Endothelial cell of umbilical vein (primary cell): Measurements from ENCODE around the gene ABCC4. TPM values are rescaled to one million over a fixed set of nuclear protein-coding genes. Genes with fewer than 3 reads are reported as not detected.

Source experiments
- BruUV-seq: library from RNA; stranded (reverse); fragments of 400-500 nt; replicated peaks from 2 replicates; lab custom pipeline; 2021; lab: Mats Ljungman, UMichigan
- CTCF ChIA-PET: fragments of 300-600, 350-600 bp; sonication (Branson Sonifier 250); formaldehyde crosslinking; loops from one replicate; lab custom pipeline; 2021; ENCODE audit warnings: antibody characterized with exemption, inconsistent platforms; lab: Charles Lee
- POLR2A ChIA-PET: fragments of 300-600, 350-600 bp; sonication (Branson Sonifier 250); formaldehyde crosslinking; loops from one replicate; lab custom pipeline; 2021; ENCODE audit warnings: antibody characterized with exemption, inconsistent platforms; lab: Charles Lee
- DNase-seq: peaks from one replicate; pipeline ENCODE4 v3.0.0-alpha.2; 2011; ENCODE audit warnings: low read depth, low spot score
- FAIRE-seq: peaks from 2 replicates; lab custom pipeline; 2011; peaks lifted over from hg19 to GRCh38; lab: Jason Lieb, UNC
- H2AFZ ChIP-seq: 2 replicates; pipeline ENCODE4 v1.6.0; 2012; ENCODE audit warnings: low read depth, low read length, control low read depth, inconsistent platforms
- H3K27ac ChIP-seq: 2 replicates; pipeline ENCODE4 v1.5.1; 2011; ENCODE audit warnings: low read depth, mild to moderate bottlenecking, control low read depth, low read length, moderate library complexity; ENCODE audit not compliant: insufficient read depth
- H3K27me3 ChIP-seq, 2 experiments: 2 replicates each; pipeline versions ENCODE4 v1.6.0 to v1.6.1; 2011; ENCODE audit warnings: low read length in 2 of 2, mixed read lengths in 1 of 2; ENCODE audit not compliant: control insufficient read depth in 2 of 2, insufficient read depth in 2 of 2
- H3K36me3 ChIP-seq, 2 experiments: 2 replicates in 1 of 2; 3 replicates in 1 of 2; pipeline ENCODE4 v1.5.1; 2011; ENCODE audit warnings: low read length in 2 of 2, mild to moderate bottlenecking in 1 of 2, moderate library complexity in 1 of 2; ENCODE audit not compliant: control insufficient read depth in 2 of 2, insufficient read depth in 2 of 2; ENCODE audit errors: extremely low read depth in 1 of 2
- H3K4me1 ChIP-seq: 3 replicates; pipeline ENCODE4 v1.5.1; 2011; ENCODE audit warnings: mild to moderate bottlenecking, low read length; ENCODE audit not compliant: control insufficient read depth, insufficient read depth; ENCODE audit errors: extremely low read depth
- H3K4me2 ChIP-seq: 2 replicates; pipeline ENCODE4 v1.6.1; 2011; ENCODE audit warnings: low read length, control low read depth, mixed read lengths; ENCODE audit not compliant: insufficient read depth
- H3K4me3 ChIP-seq, 3 experiments: fragments of 200-600 bp in 1 of 3; sonication (generic), shearing (Covaris generic) in 1 of 3; replicated peaks in 1 of 3; 2 replicates each; pipeline ENCODE4 v1.5.1; 2011 to 2016; ENCODE audit warnings: control low read depth in 3 of 3, low read length in 3 of 3, mild to moderate bottlenecking in 2 of 3, inconsistent platforms in 1 of 3, low read depth in 1 of 3, moderate library complexity in 1 of 3; ENCODE audit not compliant: insufficient read depth in 1 of 3
- H3K79me2 ChIP-seq: 2 replicates; pipeline ENCODE4 v1.6.0; 2012; ENCODE audit warnings: low read length, inconsistent platforms; ENCODE audit not compliant: control insufficient read depth, insufficient read depth
- H3K9ac ChIP-seq: replicated peaks from 2 replicates; pipeline ENCODE3; 2011; ENCODE audit warnings: low read length, control low read depth; ENCODE audit not compliant: insufficient read depth; ENCODE audit errors: extremely low read depth
- H3K9me1 ChIP-seq: replicated peaks from 3 replicates; pipeline ENCODE4 v1.6.0; 2011; ENCODE audit warnings: mild to moderate bottlenecking, low read length; ENCODE audit not compliant: control insufficient read depth, insufficient read depth; ENCODE audit errors: extremely low read depth
- H3K9me3 ChIP-seq: replicated peaks from 2 replicates; pipeline ENCODE4 v1.5.1; 2012; ENCODE audit warnings: low read length, inconsistent platforms; ENCODE audit not compliant: control insufficient read depth, insufficient read depth
- H4K20me1 ChIP-seq: replicated peaks from 2 replicates; pipeline ENCODE3; 2011; ENCODE audit warnings: mild to moderate bottlenecking, low read length; ENCODE audit not compliant: control insufficient read depth, insufficient read depth; ENCODE audit errors: extremely low read depth
- EZH2 ChIP-seq: IDR thresholded peaks from 2 replicates; pipeline ENCODE4 v1.6.1; 2012; ENCODE audit warnings: borderline replicate concordance, low read depth, mild to moderate bottlenecking, moderate library complexity, low read length, inconsistent platforms; ENCODE audit not compliant: severe bottlenecking
- FOS ChIP-seq: IDR thresholded peaks from 2 replicates; pipeline ENCODE4 v1.6.1; 2011; ENCODE audit warnings: mild to moderate bottlenecking, low read length, moderate library complexity, borderline replicate concordance; ENCODE audit not compliant: insufficient read depth
- JUN ChIP-seq: IDR thresholded peaks from 2 replicates; pipeline ENCODE4 v1.6.1; 2011; ENCODE audit warnings: borderline replicate concordance, low read depth; ENCODE audit not compliant: insufficient read length, insufficient read depth
- MAX ChIP-seq: IDR thresholded peaks from 2 replicates; pipeline ENCODE4 v1.6.1; 2011; ENCODE audit not compliant: insufficient read depth, insufficient read length
- MYC ChIP-seq: IDR thresholded peaks from one replicate; pipeline ENCODE4 v1.6.1; 2011; ENCODE audit warnings: mild to moderate bottlenecking, low read depth, low read length
- POLR2A ChIP-seq: IDR thresholded peaks from 2 replicates; pipeline ENCODE4 v1.6.1; 2012; ENCODE audit warnings: low read depth, mild to moderate bottlenecking, control low read depth, low read length
- POLR2AphosphoS5 ChIP-seq: IDR thresholded peaks from 2 replicates; pipeline ENCODE4 v1.6.1; 2012; ENCODE audit warnings: low read depth, mild to moderate bottlenecking, control low read depth, low read length, moderate library complexity; ENCODE audit not compliant: insufficient read depth
- dilution Hi-C: fragments of 300-500 bp; cut with MboI; formaldehyde crosslinking; loops from one replicate; pipeline ENCODE4 v1.15.0; 2019; ENCODE audit warnings: low sequenced_read_pairs; ENCODE audit not compliant: extremely low pct_ligation_motif_present
- intact Hi-C: fragments of 100-400 bp; cut with micrococcal nuclease; formaldehyde crosslinking; loops from one replicate; pipeline ENCODE4 v1.10.0; 2022
- polyA plus RNA-seq, 4 experiments: library from polyadenylated mRNA; depleted of rRNA in 3 of 4; stranded (reverse) in 3 of 4; unstranded in 1 of 4; fragments of >200 nt; gene quantifications; 2 replicates each; pipeline versions ENCODE4 v1.2.1 to v1.2.3, GENCODE V29; 2011 to 2012; ENCODE audit warnings: missing spikeins in 1 of 4
- total RNA-seq: library from RNA; stranded (reverse); gene quantifications from 2 replicates; pipeline ENCODE4 v1.2.3, GENCODE V29; 2021
- TF ChIP-seq, protein P1 (sequence below), 2 donors: IDR thresholded peaks; 1 replicate in 1 of 2; 2 replicates in 1 of 2; pipeline ENCODE4 v1.5.1; 2011; ENCODE audit warnings: low read length in 2 of 2, mild to moderate bottlenecking in 2 of 2, moderate library complexity in 2 of 2, control low read depth in 1 of 2, inconsistent platforms in 1 of 2, low read depth in 1 of 2; ENCODE audit not compliant: insufficient read depth in 1 of 2; ENCODE audit errors: extremely low read depth in 1 of 2

Gene ABCC4
- total and polyA plus RNA-seq, 2 donors (not counting 3 experiments of a cell fraction or from before 2014, with no cell fraction given) = 9.2 to 15.9 TPM

GRCh38 chr13:95153647-95154412 lies 147.4 kb downstream of the ABCC4 start:
- Histone ChIP-seq H3K4me2 (peak overlapping the region; percentile 76), H3K27ac (peak overlapping the region; percentile 83), H3K36me3 (no peaks in the 10 kb centered on the region), H3K9me1 (no peaks in the 10 kb centered on the region), H3K9ac (peak overlapping the region; percentile 71), H3K4me3 (peak overlapping the region in 2 of 3 experiments; percentile 8 to 24), H4K20me1 (no peaks in the 10 kb centered on the region), H3K4me1 (peaks cover 22% of the 10 kb centered on the region), H3K79me2 (no peaks in the 10 kb centered on the region), H3K9me3 (no peaks in the 10 kb centered on the region), H3K27me3 (no peaks in the 10 kb centered on the region), H2AFZ (no peak overlapping the region)
- TF ChIP-seq MYC (no peak), POLR2AphosphoS5 (no peak), POLR2A (peak; percentile 28), JUN (peak; percentile 57), EZH2 (no peak), FOS (peak; percentile 58), MAX (no peak)
- TF ChIP-seq, protein P1, sequence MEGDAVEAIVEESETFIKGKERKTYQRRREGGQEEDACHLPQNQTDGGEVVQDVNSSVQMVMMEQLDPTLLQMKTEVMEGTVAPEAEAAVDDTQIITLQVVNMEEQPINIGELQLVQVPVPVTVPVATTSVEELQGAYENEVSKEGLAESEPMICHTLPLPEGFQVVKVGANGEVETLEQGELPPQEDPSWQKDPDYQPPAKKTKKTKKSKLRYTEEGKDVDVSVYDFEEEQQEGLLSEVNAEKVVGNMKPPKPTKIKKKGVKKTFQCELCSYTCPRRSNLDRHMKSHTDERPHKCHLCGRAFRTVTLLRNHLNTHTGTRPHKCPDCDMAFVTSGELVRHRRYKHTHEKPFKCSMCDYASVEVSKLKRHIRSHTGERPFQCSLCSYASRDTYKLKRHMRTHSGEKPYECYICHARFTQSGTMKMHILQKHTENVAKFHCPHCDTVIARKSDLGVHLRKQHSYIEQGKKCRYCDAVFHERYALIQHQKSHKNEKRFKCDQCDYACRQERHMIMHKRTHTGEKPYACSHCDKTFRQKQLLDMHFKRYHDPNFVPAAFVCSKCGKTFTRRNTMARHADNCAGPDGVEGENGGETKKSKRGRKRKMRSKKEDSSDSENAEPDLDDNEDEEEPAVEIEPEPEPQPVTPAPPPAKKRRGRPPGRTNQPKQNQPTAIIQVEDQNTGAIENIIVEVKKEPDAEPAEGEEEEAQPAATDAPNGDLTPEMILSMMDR (IDR thresholded peaks at IDR 0.05; ENCODE audit: extremely low read depth in 1 of 2, insufficient read depth in 1 of 2, low read depth in 1 of 2, low read length in 2 of 2) = no peak
- CTCF ChIA-PET = interaction anchor here (0.5 to 4.0 kb wide), 26 partner anchors 12 to 718 kb away, joined by 3 to 95 read pairs (median 4); partner anchors contain the start of gene SOX21
- BruUV-seq = TSS peak; percentile 50
- dilution Hi-C loops (no loop called here), intact Hi-C loops (loop anchor here (1.0 to 10.0 kb wide), 5 partner anchors 39 to 719 kb away; no protein-coding TSS in a partner anchor)
- peak; percentile 74 for FAIRE-seq
- POLR2A ChIA-PET = interaction anchor here (0.9 kb wide), 2 partner anchors 17 to 165 kb away, joined by 3 read pairs; no protein-coding TSS in a partner anchor
- peak; percentile 95 for DNase-seq
